ENCODE measurements around the gene UNC5A.

Gene UNC5A

GRCh38 chr5:176768174-176768970 lies 42.0 kb upstream of the UNC5A start:
- no peak for DNase-seq (ENCODE audit: low spot score)
- no peak overlapping the region for H3K23ac ChIP-seq (ENCODE audit: low read depth, low read length, poor library complexity)
- H4K8ac ChIP-seq (ENCODE audit: low read depth, low read length): no peak overlapping the region
- no peak overlapping the region for H3K4ac ChIP-seq (ENCODE audit: low read length)
- H3K18ac ChIP-seq (ENCODE audit: low read length): no peak overlapping the region
- H3K79me1 ChIP-seq (ENCODE audit: low read depth, low read length): no peaks in the 10 kb centered on the region
- no peak overlapping the region for H2BK15ac ChIP-seq (ENCODE audit: low read length)
- no peak overlapping the region for H3K14ac ChIP-seq (ENCODE audit: low read length)
- WGBS, 2 donors (ENCODE audit: extremely low coverage in 2 of 2, insufficient read length in 2 of 2, insufficient replicate concordance in 1 of 2): no CpG with 5 or more reads among the region's 10 CpGs
- no peak overlapping the region for H3K4me2 ChIP-seq (ENCODE audit: insufficient read depth, low read length, poor library complexity, severe bottlenecking)
- H3K9ac ChIP-seq (ENCODE audit: low read depth, low read length, poor library complexity): no peak overlapping the region
- H3K9me3 ChIP-seq (replicated peaks in 1 of 2; ENCODE audit: control insufficient read depth in 2 of 2, insufficient read depth in 1 of 2, low read depth in 1 of 2, low read length in 2 of 2): peaks cover 0 to 4% of the 10 kb centered on the region in 2 donors
- no peak overlapping the region for H2AK5ac ChIP-seq (ENCODE audit: low read depth, low read length)
- no peaks in the 10 kb centered on the region for H3K36me3 ChIP-seq (replicated peaks in 1 of 2; ENCODE audit: control insufficient read depth in 2 of 2, insufficient read depth in 2 of 2, low read length in 2 of 2)
- H2BK120ac ChIP-seq (ENCODE audit: low read depth, low read length): no peak overlapping the region
- no peak overlapping the region for H3K4me3 ChIP-seq (ENCODE audit: low read length in 2 of 2)
- H2AFZ ChIP-seq (ENCODE audit: low read length): no peak overlapping the region
- no peak overlapping the region for H2BK12ac ChIP-seq (ENCODE audit: low read length)
- no peak overlapping the region for H4K91ac ChIP-seq (ENCODE audit: low read depth, low read length, poor library complexity)
- H3K4me1 ChIP-seq (ENCODE audit: control insufficient read depth in 2 of 2, insufficient read depth in 1 of 2, low read depth in 1 of 2, low read length in 2 of 2): no peaks in the 10 kb centered on the region
- no peak overlapping the region for H2BK5ac ChIP-seq (ENCODE audit: low read length)
- H3K27ac ChIP-seq (replicated peaks; ENCODE audit: low read length): no peak overlapping the region
- H3K27me3 ChIP-seq (ENCODE audit: control insufficient read depth in 3 of 3, insufficient read depth in 3 of 3, low read depth in 1 of 3, low read length in 3 of 3): peaks cover 0 to 5% (median 0%) of the 10 kb centered on the region in 3 experiments

- no peak overlapping the region for H4K91ac ChIP-seq (ENCODE audit: low read depth, low read length, poor library complexity)
- H3K27ac ChIP-seq (replicated peaks; ENCODE audit: low read length): no peak overlapping the region
- H3K4me3 ChIP-seq (ENCODE audit: low read length in 2 of 2): no peak overlapping the region
- no peak overlapping the region for H3K4me2 ChIP-seq (ENCODE audit: insufficient read depth, low read length, poor library complexity, severe bottlenecking)
- no peak for DNase-seq (ENCODE audit: low spot score)
- H3K4me1 ChIP-seq (ENCODE audit: control insufficient read depth in 2 of 2, insufficient read depth in 1 of 2, low read depth in 1 of 2, low read length in 2 of 2): peaks cover 0 to 6% of the 10 kb centered on the region in 2 donors
- H3K79me1 ChIP-seq (ENCODE audit: low read depth, low read length): no peaks in the 10 kb centered on the region
- H2AK5ac ChIP-seq (ENCODE audit: low read depth, low read length): no peak overlapping the region
- no peak overlapping the region for H3K9ac ChIP-seq (ENCODE audit: low read depth, low read length, poor library complexity)
- no peak overlapping the region for H3K18ac ChIP-seq (ENCODE audit: low read length)
- peaks cover 0 to 4% of the 10 kb centered on the region in 2 donors for H3K9me3 ChIP-seq (replicated peaks in 1 of 2; ENCODE audit: control insufficient read depth in 2 of 2, insufficient read depth in 1 of 2, low read depth in 1 of 2, low read length in 2 of 2)
- no peak overlapping the region for H3K14ac ChIP-seq (ENCODE audit: low read length)
- no peak overlapping the region for H2AFZ ChIP-seq (ENCODE audit: low read length)
- no peak overlapping the region for H3K4ac ChIP-seq (ENCODE audit: low read length)
- peaks cover 0 to 19% (median 0%) of the 10 kb centered on the region in 3 experiments for H3K27me3 ChIP-seq (ENCODE audit: control insufficient read depth in 3 of 3, insufficient read depth in 3 of 3, low read depth in 1 of 3, low read length in 3 of 3)
- H2BK15ac ChIP-seq (ENCODE audit: low read length): no peak overlapping the region
- no peaks in the 10 kb centered on the region for H3K36me3 ChIP-seq (replicated peaks in 1 of 2; ENCODE audit: control insufficient read depth in 2 of 2, insufficient read depth in 2 of 2, low read length in 2 of 2)
- no peak overlapping the region for H2BK12ac ChIP-seq (ENCODE audit: low read length)
- no peak overlapping the region for H2BK5ac ChIP-seq (ENCODE audit: low read length)
- no peak overlapping the region for H4K8ac ChIP-seq (ENCODE audit: low read depth, low read length)
- H2BK120ac ChIP-seq (ENCODE audit: low read depth, low read length): no peak overlapping the region
- WGBS, 2 donors (ENCODE audit: extremely low coverage in 2 of 2, insufficient read length in 2 of 2, insufficient replicate concordance in 1 of 2): no CpG with 5 or more reads among the region's 9 CpGs
- H3K23ac ChIP-seq (ENCODE audit: low read depth, low read length, poor library complexity): no peak overlapping the region
Measured at GRCh38 chr5:176769911-176770310, 40.4 kb upstream of the UNC5A start.

GRCh38 chr5:176770431-176770830 lies 39.9 kb upstream of the UNC5A start:
- Histone ChIP-seq H3K14ac (ENCODE audit: low read length) (no peak overlapping the region), H4K91ac (ENCODE audit: low read depth, low read length, poor library complexity) (no peak overlapping the region), H2BK15ac (ENCODE audit: low read length) (no peak overlapping the region), H3K9ac (ENCODE audit: low read depth, low read length, poor library complexity) (no peak overlapping the region), H3K27me3 (ENCODE audit: control insufficient read depth in 3 of 3, insufficient read depth in 3 of 3, low read depth in 1 of 3, low read length in 3 of 3) (peaks cover 0 to 24% (median 0%) of the 10 kb centered on the region in 3 experiments), H2AK5ac (ENCODE audit: low read depth, low read length) (no peak overlapping the region), H3K36me3 (replicated peaks in 1 of 2; ENCODE audit: control insufficient read depth in 2 of 2, insufficient read depth in 2 of 2, low read length in 2 of 2) (no peaks in the 10 kb centered on the region), H3K18ac (ENCODE audit: low read length) (no peak overlapping the region), H3K23ac (ENCODE audit: low read depth, low read length, poor library complexity) (no peak overlapping the region), H3K4me2 (ENCODE audit: insufficient read depth, low read length, poor library complexity, severe bottlenecking) (no peak overlapping the region), H3K4ac (ENCODE audit: low read length) (no peak overlapping the region), H3K9me3 (replicated peaks in 1 of 2; ENCODE audit: control insufficient read depth in 2 of 2, insufficient read depth in 1 of 2, low read depth in 1 of 2, low read length in 2 of 2) (peaks cover 0 to 4% of the 10 kb centered on the region in 2 donors), H4K8ac (ENCODE audit: low read depth, low read length) (no peak overlapping the region), H3K79me1 (ENCODE audit: low read depth, low read length) (no peaks in the 10 kb centered on the region), H2BK5ac (ENCODE audit: low read length) (no peak overlapping the region), H3K4me1 (ENCODE audit: control insufficient read depth in 2 of 2, insufficient read depth in 1 of 2, low read depth in 1 of 2, low read length in 2 of 2) (peaks cover 0 to 7% of the 10 kb centered on the region in 2 donors), H2AFZ (ENCODE audit: low read length) (no peak overlapping the region), H2BK120ac (ENCODE audit: low read depth, low read length) (no peak overlapping the region), H3K4me3 (ENCODE audit: low read length in 2 of 2) (no peak overlapping the region), H3K27ac (replicated peaks; ENCODE audit: low read length) (no peak overlapping the region), H2BK12ac (ENCODE audit: low read length) (no peak overlapping the region)
- no peak for DNase-seq (ENCODE audit: low spot score)
- WGBS, 2 donors (ENCODE audit: extremely low coverage in 2 of 2, insufficient read length in 2 of 2, insufficient replicate concordance in 1 of 2): no CpG with 5 or more reads among the region's 8 CpGs

- H2AK5ac ChIP-seq (ENCODE audit: low read depth, low read length): no peak overlapping the region
- peaks cover 0 to 2% of the 10 kb centered on the region in 2 donors for H3K9me3 ChIP-seq (replicated peaks in 1 of 2; ENCODE audit: control insufficient read depth in 2 of 2, insufficient read depth in 1 of 2, low read depth in 1 of 2, low read length in 2 of 2)
- no peak overlapping the region for H3K4ac ChIP-seq (ENCODE audit: low read length)
- H2BK12ac ChIP-seq (ENCODE audit: low read length): no peak overlapping the region
- no peak overlapping the region for H4K8ac ChIP-seq (ENCODE audit: low read depth, low read length)
- no peak overlapping the region for H3K4me2 ChIP-seq (ENCODE audit: insufficient read depth, low read length, poor library complexity, severe bottlenecking)
- WGBS, 2 donors (ENCODE audit: extremely low coverage in 2 of 2, insufficient read length in 2 of 2, insufficient replicate concordance in 1 of 2): no CpG with 5 or more reads among the region's 8 CpGs
- H3K9ac ChIP-seq (ENCODE audit: low read depth, low read length, poor library complexity): no peak overlapping the region
- no peak overlapping the region for H2AFZ ChIP-seq (ENCODE audit: low read length)
- no peak overlapping the region for H4K91ac ChIP-seq (ENCODE audit: low read depth, low read length, poor library complexity)
- H3K23ac ChIP-seq (ENCODE audit: low read depth, low read length, poor library complexity): no peak overlapping the region
- no peak overlapping the region for H3K14ac ChIP-seq (ENCODE audit: low read length)
- H2BK5ac ChIP-seq (ENCODE audit: low read length): no peak overlapping the region
- H3K27ac ChIP-seq (replicated peaks; ENCODE audit: low read length): no peak overlapping the region
- no peak overlapping the region for H2BK120ac ChIP-seq (ENCODE audit: low read depth, low read length)
- H3K4me3 ChIP-seq (ENCODE audit: low read length in 2 of 2): no peak overlapping the region
- DNase-seq (ENCODE audit: low spot score): no peak
- H2BK15ac ChIP-seq (ENCODE audit: low read length): no peak overlapping the region
- H3K79me1 ChIP-seq (ENCODE audit: low read depth, low read length): no peaks in the 10 kb centered on the region
- peaks cover 0 to 30% (median 0%) of the 10 kb centered on the region in 3 experiments for H3K27me3 ChIP-seq (ENCODE audit: control insufficient read depth in 3 of 3, insufficient read depth in 3 of 3, low read depth in 1 of 3, low read length in 3 of 3)
- peaks cover 0 to 7% of the 10 kb centered on the region in 2 donors for H3K4me1 ChIP-seq (ENCODE audit: control insufficient read depth in 2 of 2, insufficient read depth in 1 of 2, low read depth in 1 of 2, low read length in 2 of 2)
- no peak overlapping the region for H3K18ac ChIP-seq (ENCODE audit: low read length)
- no peaks in the 10 kb centered on the region for H3K36me3 ChIP-seq (replicated peaks in 1 of 2; ENCODE audit: control insufficient read depth in 2 of 2, insufficient read depth in 2 of 2, low read length in 2 of 2)
Measured at GRCh38 chr5:176771102-176771845, 39.1 kb upstream of the UNC5A start.
